CD4-positive, alpha-beta T cell (primary cell): ENCODE measurements around the gene PYY. TPM values are rescaled to one million over a fixed set of nuclear protein-coding genes. Genes with fewer than 3 reads are reported as not detected.
A peak's percentile ranks its signal among the peaks of the same experiment; 100 is the strongest.

ENCODE experiments used
- ATAC-seq: fragments of 200-7000 bp; cut with Tn5 transposase; one replicate; pipeline ENCODE4 v1.10.0; 2022; ENCODE audit warnings: mild to moderate bottlenecking; ENCODE audit not compliant: poor library complexity
- CTCF ChIA-PET: fragments of 350-600 bp; sonication (Branson Sonifier 250); formaldehyde crosslinking; loops from one replicate; lab custom pipeline; 2021; ENCODE audit warnings: antibody characterized with exemption, inconsistent platforms; lab: Charles Lee
- POLR2A ChIA-PET: fragments of 350-600 bp; sonication (Branson Sonifier 250); formaldehyde crosslinking; loops from one replicate; lab custom pipeline; 2021; ENCODE audit warnings: antibody characterized with exemption, inconsistent platforms; lab: Charles Lee
- DNase-seq, 14 experiments: peaks; one replicate each; pipeline ENCODE4 v3.0.0-alpha.2; 2013 to 2020; ENCODE audit warnings: mixed read lengths in 2 of 14
- H3K27ac ChIP-seq, 2 donors: one replicate each; pipeline versions ENCODE4 v1.5.1 to v1.7.0; 2013; ENCODE audit warnings: low read length in 2 of 2, low read depth in 1 of 2, mild to moderate bottlenecking in 1 of 2
- H3K27me3 ChIP-seq, 2 experiments: 1 replicate in 1 of 2; 2 replicates in 1 of 2; pipeline versions ENCODE4 v1.6.1 to v1.7.0; 2013; ENCODE audit warnings: low read length in 2 of 2, control low read depth in 1 of 2, mild to moderate bottlenecking in 1 of 2, moderate library complexity in 1 of 2; ENCODE audit not compliant: insufficient read depth in 2 of 2, control insufficient read depth in 1 of 2
- H3K36me3 ChIP-seq: one replicate; pipeline ENCODE4 v1.6.1; 2013; ENCODE audit warnings: low read length, control low read depth; ENCODE audit not compliant: insufficient read depth
- H3K4me1 ChIP-seq: one replicate; pipeline ENCODE4 v1.6.1; 2013; ENCODE audit warnings: low read length, control low read depth; ENCODE audit not compliant: insufficient read depth
- H3K4me3 ChIP-seq: one replicate; pipeline ENCODE4 v1.5.1; 2013; ENCODE audit warnings: mild to moderate bottlenecking, low read length, moderate library complexity
- H3K9me3 ChIP-seq, 2 experiments: 1 replicate in 1 of 2; 2 replicates in 1 of 2; pipeline versions ENCODE4 v1.6.1 to v1.7.0; 2013; ENCODE audit warnings: low read length in 2 of 2, mild to moderate bottlenecking in 2 of 2, control low read depth in 1 of 2, moderate library complexity in 1 of 2; ENCODE audit not compliant: control insufficient read depth in 1 of 2, insufficient read depth in 1 of 2
- H3K27ac Mint-ChIP-seq: one replicate; pipeline ENCODE4 v1.8.0; 2020; ENCODE audit warnings: mixed read lengths
- H3K27me3 Mint-ChIP-seq: one replicate; pipeline ENCODE4 v1.8.0; 2021; ENCODE audit warnings: mixed read lengths
- H3K36me3 Mint-ChIP-seq: one replicate; pipeline ENCODE4 v1.8.0; 2021; ENCODE audit warnings: low read depth, mixed read lengths
- H3K4me1 Mint-ChIP-seq: one replicate; pipeline ENCODE4 v1.8.0; 2021; ENCODE audit warnings: low read depth, mixed read lengths
- H3K4me3 Mint-ChIP-seq: one replicate; pipeline ENCODE4 v1.8.0; 2020; ENCODE audit warnings: mild to moderate bottlenecking, mixed read lengths
- H3K9me3 Mint-ChIP-seq: one replicate; pipeline ENCODE4 v1.8.0; 2020; ENCODE audit warnings: mixed read lengths
- intact Hi-C, 2 experiments: fragments of 100-400 bp; cut with DNase I in 1 of 2; cut with micrococcal nuclease in 1 of 2; formaldehyde crosslinking; loops; one replicate each; pipeline versions ENCODE4 v1.15.1 to v1.9.0; 2023 to 2025; cut with DNase I, micrococcal nuclease
- total RNA-seq, 174 experiments: library from RNA in 2 of 174; stranded (reverse) in 2 of 174; gene quantifications; one replicate each; pipeline ENCODE4 v1.2.3 and lab custom pipeline; 2021 to 2026
- TF ChIP-seq, protein P1 (sequence below): fragments of 200-600 bp; IDR thresholded peaks from one replicate; pipeline ENCODE4 v1.8.0; 2022; ENCODE audit warnings: antibody characterized with exemption, mild to moderate bottlenecking

PYY gene
- total RNA-seq, 2 experiments from 2014 or later: not detected

DNA sequence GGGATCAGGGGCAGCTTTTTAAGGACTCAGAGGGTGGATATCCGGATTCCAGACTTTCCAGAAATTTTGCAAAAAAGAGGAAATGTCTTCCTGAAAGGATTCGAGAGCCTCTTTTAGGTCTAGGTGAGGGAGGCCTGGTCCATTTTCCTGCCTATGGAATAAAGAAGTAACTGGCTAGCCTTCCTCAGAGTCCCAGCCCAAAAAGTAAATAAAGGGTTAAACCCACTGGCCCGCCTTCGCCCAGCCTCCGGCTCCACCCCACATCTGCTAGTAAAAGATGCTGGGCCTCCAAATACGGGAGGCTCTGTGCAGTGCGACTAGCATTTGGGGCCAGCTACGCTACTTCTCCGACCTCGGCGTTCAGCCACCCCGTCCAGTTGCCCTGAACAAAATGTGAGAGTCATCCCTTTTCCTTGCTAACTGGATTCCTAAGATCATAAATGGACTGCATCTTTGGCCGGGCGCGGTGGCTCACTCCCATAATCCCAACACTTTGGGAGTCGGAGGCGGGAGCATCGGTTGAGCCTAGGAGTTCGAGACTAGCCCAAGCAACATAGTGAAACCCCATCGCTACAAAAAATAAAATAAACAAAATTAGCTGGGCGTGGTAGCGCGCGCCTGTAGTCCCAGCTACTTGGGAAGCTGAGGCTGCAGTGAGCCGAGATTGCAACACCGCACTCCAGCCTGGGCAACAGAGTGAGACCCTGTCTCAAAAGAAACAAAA lies 45.6 kb downstream of the PYY start:
- H3K9me3 Mint-ChIP-seq: no peaks in the 10 kb centered on the region
- H3K4me1 Mint-ChIP-seq: peaks cover 25% of the 10 kb centered on the region
- DNase-seq: peak; percentile 27 to 77 (median 53)
- H3K27ac Mint-ChIP-seq: no peak overlapping the region
- TF ChIP-seq, protein P1, sequence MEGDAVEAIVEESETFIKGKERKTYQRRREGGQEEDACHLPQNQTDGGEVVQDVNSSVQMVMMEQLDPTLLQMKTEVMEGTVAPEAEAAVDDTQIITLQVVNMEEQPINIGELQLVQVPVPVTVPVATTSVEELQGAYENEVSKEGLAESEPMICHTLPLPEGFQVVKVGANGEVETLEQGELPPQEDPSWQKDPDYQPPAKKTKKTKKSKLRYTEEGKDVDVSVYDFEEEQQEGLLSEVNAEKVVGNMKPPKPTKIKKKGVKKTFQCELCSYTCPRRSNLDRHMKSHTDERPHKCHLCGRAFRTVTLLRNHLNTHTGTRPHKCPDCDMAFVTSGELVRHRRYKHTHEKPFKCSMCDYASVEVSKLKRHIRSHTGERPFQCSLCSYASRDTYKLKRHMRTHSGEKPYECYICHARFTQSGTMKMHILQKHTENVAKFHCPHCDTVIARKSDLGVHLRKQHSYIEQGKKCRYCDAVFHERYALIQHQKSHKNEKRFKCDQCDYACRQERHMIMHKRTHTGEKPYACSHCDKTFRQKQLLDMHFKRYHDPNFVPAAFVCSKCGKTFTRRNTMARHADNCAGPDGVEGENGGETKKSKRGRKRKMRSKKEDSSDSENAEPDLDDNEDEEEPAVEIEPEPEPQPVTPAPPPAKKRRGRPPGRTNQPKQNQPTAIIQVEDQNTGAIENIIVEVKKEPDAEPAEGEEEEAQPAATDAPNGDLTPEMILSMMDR: no peak
- Histone ChIP-seq H3K36me3 (no peaks in the 10 kb centered on the region), H3K4me3 (peak overlapping the region; percentile 77), H3K9me3 (no peaks in the 10 kb centered on the region), H3K27me3 (peaks cover 15 to 31% of the 10 kb centered on the region in 2 experiments), H3K27ac (no peak overlapping the region), H3K4me1 (peaks cover 32% of the 10 kb centered on the region)
- H3K27me3 Mint-ChIP-seq: peaks cover 47% of the 10 kb centered on the region
- peak overlapping the region; percentile 94 for H3K4me3 Mint-ChIP-seq
- intact Hi-C loops: no loop called here
- no peaks in the 10 kb centered on the region for H3K36me3 Mint-ChIP-seq
- ATAC-seq: peak; percentile 52
- CTCF ChIA-PET: interaction anchor here (1.4 to 2.0 kb wide), 2 partner anchors 10 to 36 kb away, joined by 6 read pairs; no protein-coding TSS in a partner anchor
- POLR2A ChIA-PET: interaction anchor here (1.4 kb wide), 1 partner anchor 19 kb away, joined by 5 read pairs; no protein-coding TSS in a partner anchor

DNA sequence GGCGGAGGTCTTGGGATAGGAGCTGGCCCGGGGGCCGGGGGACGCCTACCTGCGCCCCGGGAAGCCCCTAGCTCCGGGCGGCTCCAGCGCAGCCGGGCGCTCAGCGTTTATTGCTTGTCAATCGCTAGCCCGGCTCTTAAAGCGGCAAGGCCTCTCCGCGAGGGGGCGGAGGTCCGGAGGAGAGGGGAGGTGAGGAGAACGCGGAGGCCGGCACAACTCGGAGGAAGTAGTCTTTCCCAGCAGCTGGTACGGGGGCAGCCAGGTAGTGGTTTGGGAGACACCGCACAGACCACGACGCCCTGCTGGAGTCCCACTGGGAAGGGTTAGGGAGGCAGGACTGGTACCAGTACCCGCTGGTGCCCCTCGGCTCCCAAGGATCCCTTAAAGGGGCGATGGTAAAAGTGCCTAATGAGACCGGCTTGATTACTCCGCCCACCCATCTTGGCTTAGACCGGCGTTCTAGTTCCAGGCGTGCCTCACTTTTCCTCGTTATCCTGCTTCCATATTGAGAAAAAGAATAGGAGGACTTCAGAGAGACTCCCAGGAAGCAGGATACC lies 46.2 kb downstream of the PYY start, which contains the start of gene MPP2:
TSS of gene MPP2 (minus strand) at position 112 of the 557 bp plus-strand sequence. CDS start 3,076 bp downstream, outside the sequence.
- CTCF ChIA-PET: interaction anchor here (2.0 kb wide), 1 partner anchor 10 kb away, joined by 6 read pairs; no protein-coding TSS in a partner anchor
- no peaks in the 10 kb centered on the region for H3K9me3 Mint-ChIP-seq
- peaks cover 48% of the 10 kb centered on the region for H3K27me3 Mint-ChIP-seq
- peak within 1 kb of the TSS; percentile 94 for H3K4me3 Mint-ChIP-seq
- Histone ChIP-seq H3K27me3 (peaks cover 15 to 33% of the 10 kb centered on the region in 2 experiments), H3K9me3 (no peaks in the 10 kb centered on the region), H3K27ac (peak within 1 kb of the TSS in 1 of 2 donors; percentile 29), H3K4me1 (peaks cover 32% of the 10 kb centered on the region), H3K4me3 (peak within 1 kb of the TSS; percentile 77), H3K36me3 (no peaks in the 10 kb centered on the region)
- H3K4me1 Mint-ChIP-seq: peaks cover 25% of the 10 kb centered on the region
- peak within 1 kb of the TSS; percentile 43 for H3K27ac Mint-ChIP-seq
- POLR2A ChIA-PET: interaction anchor here (1.4 kb wide), 1 partner anchor 20 kb away, joined by 5 read pairs; no protein-coding TSS in a partner anchor
- ATAC-seq (peak; percentile 56), DNase-seq (peak; percentile 32 to 83 (median 53))
- H3K36me3 Mint-ChIP-seq: no peaks in the 10 kb centered on the region
- TF ChIP-seq, protein P1: peak; percentile 24
- intact Hi-C loops: no loop called here

DNA sequence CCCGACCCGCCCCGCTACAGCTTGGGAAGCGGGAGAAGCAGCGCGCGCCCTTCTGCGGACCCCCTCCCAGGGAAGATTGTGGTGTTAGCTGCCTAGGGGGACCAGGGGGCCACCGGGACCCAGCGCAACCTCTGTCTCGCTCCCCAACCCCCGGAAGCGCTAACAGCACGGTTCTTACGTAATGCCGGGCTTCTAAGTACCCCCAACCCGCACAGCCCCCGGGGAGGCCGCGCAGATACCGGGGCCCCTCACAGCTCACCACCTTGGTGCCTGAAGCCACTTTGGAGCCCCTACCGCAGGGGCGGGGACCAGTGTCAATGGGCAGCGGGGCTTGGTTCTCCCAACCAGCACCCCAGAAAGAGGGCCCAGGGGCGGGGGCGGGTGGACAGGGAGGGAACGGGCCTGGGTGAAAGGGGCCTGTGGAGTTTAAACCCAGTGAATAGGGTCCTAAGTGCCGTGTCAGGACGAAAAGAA lies 46.8 kb downstream of the PYY start:
- Histone ChIP-seq H3K4me1 (peaks cover 32% of the 10 kb centered on the region), H3K4me3 (peak overlapping the region; percentile 77), H3K36me3 (no peaks in the 10 kb centered on the region), H3K9me3 (no peaks in the 10 kb centered on the region), H3K27ac (peak overlapping the region in 1 of 2 donors; percentile 29), H3K27me3 (peaks cover 15 to 33% of the 10 kb centered on the region in 2 experiments)
- ATAC-seq (peak; percentile 51), DNase-seq (peak in 6 of 14 experiments; percentile 13 to 67 (median 28))
- Mint-ChIP-seq H3K4me1 (peaks cover 25% of the 10 kb centered on the region), H3K27ac (peak overlapping the region; percentile 43), H3K9me3 (no peaks in the 10 kb centered on the region), H3K4me3 (peak overlapping the region; percentile 94), H3K36me3 (no peaks in the 10 kb centered on the region), H3K27me3 (peaks cover 52% of the 10 kb centered on the region)
- TF ChIP-seq, protein P1: no peak
- CTCF ChIA-PET: no interaction called here
- POLR2A ChIA-PET: interaction anchor here (1.4 kb wide), 1 partner anchor 21 kb away, joined by 5 read pairs; no protein-coding TSS in a partner anchor
- intact Hi-C loops: no loop called here
